CD1c-positive myeloid dendritic cell (primary cell): Measurements from ENCODE around the gene KCNH2.
"Not testable (repeated sequence)": the region's sequence is repeated elsewhere in the genome, so short reads cannot be mapped to it uniquely, and the experiment has no call there.

Experiments used
- DNase-seq: peaks from one replicate; pipeline ENCODE4 v3.0.0-alpha.2; 2016; ENCODE audit errors: extremely low spot score

The KCNH2 gene

DNA sequence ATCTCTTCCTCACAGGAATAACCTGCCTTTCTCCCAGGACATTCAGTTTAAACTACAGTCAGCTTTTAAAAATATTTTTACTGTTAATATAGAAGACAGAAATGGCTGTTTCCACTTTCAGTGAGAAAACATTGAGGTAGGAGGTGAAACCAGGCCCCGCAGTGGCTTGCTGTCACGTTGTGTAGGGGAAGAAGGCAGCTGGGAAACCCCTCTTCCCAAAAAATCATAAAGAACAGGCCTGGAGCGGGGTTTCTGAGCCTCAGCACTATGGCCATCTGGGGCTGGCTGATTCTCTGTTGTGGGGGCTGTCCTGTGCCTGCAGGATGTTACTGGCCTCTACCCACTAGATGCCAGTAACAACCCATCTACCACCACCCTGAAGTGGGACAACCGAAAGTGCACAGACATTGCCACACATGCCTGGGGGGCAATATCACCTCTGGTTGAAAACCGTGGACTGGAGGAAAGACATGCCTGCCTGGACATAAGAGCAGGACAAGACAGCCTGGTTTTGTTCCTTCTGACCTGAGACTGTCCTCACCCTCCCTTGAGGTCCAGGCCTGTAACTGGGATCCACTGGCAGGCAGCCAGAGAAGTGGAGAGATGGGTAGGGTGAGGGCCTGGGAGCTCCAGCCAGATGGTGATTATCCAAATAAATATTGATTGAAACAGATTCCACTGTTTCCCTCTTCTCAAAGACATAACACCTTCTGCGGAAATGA is 43.9 kb downstream of the KCNH2 start:
- no peak for DNase-seq

DNA sequence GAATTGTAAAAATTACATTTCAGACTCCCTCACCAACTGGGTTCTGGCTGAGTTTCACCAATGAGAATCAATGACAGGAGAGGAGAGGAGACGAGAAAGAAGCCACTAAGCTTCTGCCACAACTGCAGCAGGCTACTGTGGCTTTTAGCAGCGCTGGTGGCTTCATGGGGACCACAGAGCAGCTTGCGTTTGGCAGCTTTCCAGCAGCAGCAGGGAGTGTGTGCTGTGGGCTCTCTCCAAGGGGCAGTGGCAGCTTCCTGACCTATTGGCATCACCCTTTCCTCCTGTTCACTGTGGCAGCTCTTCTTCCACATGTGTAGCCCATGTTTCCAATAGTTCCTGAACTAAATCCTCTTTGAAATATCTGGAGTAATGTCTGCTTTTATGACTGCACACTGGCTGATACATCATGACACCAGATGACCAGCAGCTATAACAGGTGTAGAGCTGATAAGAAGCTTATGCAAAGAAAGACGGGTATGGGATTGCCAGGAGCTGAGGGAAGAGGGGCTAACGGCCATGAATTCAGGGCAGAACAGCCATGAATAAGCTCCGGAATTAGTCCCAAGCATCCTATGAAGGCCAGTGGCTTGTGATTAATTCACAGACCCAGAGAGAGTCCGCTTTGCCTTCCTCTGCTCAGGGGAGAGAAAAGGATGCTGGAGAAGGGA is 46.8 kb downstream of the KCNH2 start:
- DNase-seq = peak; percentile 3

GRCh38 chr7:150928541-150928940 is 49.6 kb downstream of the KCNH2 start:
- DNase-seq = no peak

GRCh38 chr7:150927956-150928344 is 50.2 kb downstream of the KCNH2 start:
- no peak for DNase-seq

DNA sequence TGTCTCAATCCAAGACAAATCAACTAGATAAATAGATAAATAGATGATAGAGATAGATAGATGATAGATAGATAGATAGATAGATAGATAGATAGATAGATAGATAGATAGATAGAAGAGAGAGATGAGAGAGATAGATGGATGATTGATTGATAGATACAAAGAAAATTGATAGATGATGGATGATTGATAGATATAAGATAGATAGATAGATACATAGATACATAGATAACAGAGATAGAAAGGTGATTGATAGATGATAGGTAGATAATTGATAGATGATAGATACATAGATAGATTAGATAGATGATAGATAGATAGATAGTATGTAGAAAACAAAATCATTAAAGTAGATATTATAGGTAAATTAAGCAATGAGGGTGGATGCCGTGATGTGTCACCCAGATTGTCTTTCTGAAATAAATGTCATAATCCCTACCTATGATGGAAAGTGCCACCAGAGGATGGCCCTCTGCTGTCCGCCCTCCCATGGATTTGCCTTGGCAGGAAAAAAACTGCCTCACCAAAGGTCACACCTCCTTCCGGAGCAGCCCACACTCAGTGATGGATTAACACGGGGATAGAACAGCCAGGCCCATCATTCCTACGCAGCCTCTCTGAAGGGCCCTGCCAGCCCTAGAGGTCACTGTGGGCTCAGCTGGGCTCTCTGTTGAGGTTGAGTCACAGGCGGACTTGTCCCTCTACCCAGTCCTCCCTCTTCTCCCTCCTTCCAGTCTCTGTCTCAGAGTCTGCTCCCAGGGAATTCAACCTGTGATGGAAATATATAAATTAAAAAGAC is 50.8 kb downstream of the KCNH2 start:
- no peak for DNase-seq

GRCh38 chr7:150926066-150926465 is 52.1 kb downstream of the KCNH2 start:
- no peak for DNase-seq

DNA sequence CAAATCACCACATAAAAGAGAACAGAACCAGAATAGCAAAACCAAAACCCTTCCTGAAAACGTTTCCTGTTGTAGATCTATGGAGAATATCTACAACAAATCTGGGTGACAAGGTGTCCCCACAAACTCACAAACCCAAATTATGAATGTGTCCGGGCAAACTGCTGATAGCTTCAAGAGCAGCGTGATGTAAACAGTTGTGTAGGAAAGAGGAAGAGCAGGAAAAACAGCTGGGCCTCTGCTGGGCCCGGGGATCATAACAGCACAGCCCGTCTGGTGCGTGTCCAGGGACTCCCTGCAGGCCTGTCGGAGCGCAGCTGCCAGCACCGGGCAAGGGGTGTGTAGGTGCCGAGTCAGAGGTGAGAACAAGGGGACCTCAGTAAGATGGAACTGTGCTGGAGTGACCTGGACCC is 53.7 kb downstream of the KCNH2 start:
- DNase-seq = no peak

DNA sequence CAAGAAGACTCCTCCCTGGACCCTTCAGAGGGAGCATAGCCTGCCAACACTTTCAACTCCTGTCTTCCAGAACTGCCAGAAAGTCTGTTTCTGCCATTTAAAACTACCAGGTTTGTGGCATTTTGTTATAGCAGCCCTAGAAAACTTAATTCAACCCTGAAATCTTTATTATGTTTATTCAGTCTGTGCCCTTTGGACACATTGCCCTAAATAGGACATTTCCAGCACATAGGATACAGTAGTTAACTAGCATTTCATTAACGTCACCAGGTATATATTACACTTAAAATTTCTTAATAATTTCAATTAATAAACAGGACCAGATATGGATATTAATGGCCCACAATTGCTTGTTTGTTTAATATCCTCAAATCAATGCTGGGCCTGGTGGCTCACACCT is 54.3 kb downstream of the KCNH2 start:
- no peak for DNase-seq

DNA sequence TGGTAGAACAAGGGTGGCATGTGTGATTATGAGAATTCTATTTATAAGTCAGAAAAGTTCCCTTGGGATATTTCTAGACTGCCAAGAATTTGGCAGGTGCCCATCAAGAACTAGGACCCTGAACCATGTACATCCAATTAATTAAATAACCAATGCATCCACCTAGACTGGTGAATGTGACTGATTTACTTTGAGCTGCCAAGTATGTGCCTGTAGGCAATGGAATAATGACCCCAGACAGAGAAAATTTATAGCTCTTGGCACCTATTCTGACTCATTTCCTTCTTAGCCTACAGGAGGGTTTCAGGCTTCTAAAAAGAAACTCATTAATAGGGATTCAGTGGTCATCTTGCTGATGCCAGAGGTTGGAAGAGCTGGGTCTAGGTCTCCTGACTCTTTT is 54.9 kb downstream of the KCNH2 start:
- no peak for DNase-seq

GRCh38 chr7:150919160-150919559 is 59.0 kb downstream of the KCNH2 start:
- DNase-seq = no peak

DNA sequence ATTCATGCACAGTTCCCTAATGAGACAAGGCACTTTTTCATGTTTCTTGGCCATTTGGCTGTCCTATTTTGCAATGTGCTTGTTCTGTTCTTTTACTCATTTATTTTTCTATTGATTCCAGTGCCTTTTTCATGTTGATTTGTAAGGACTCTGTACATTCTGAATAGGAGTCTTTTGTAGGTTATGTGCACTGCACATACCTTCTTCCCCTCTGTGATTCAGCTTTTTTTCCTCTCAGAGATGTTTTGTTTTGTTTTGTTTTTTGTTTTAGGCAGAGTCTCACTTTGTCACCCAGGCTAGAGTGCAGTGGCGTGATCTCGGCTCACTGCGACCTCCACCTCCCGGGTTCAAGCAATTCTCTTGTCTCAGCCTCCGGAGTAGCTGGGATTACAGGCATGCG is 59.7 kb downstream of the KCNH2 start:
- no peak for DNase-seq

GRCh38 chr7:150917969-150918368 is 60.2 kb downstream of the KCNH2 start:
- DNase-seq = no peak

DNA sequence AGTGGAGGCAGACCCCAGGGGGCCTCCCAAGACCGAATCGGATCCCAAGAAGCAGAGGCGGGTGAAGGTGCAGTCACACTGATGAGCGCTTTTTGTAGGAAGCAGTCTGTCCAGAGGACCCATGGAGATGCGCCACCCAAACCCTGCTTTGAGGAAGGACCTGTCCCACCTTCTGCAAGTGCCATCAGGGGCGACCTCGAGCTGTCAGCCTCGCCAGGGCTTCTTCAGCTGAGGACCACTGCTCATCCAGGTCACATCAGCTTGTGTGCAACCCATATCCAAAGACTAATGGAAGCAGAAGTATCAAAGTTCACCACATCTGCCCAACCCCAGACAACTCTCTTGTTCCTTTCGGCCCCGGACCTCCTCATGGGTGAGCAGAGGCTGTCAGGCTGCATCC is 61.5 kb downstream of the KCNH2 start:
- no peak for DNase-seq

- no peak for DNase-seq
These were observed 63.2 kb downstream of the KCNH2 start for GRCh38 chr7:150914966-150915365.

GRCh38 chr7:150914196-150914595 is 63.9 kb downstream of the KCNH2 start:
- no peak for DNase-seq

GRCh38 chr7:150912427-150912826 is 65.7 kb downstream of the KCNH2 start:
- DNase-seq = no peak

- no peak for DNase-seq
These were observed 66.4 kb downstream of the KCNH2 start for GRCh38 chr7:150911590-150912267.

- no peak for DNase-seq
These were observed 67.1 kb downstream of the KCNH2 start for GRCh38 chr7:150910996-150911422.

GRCh38 chr7:150910305-150910995 is 67.7 kb downstream of the KCNH2 start:
- DNase-seq = not testable (repeated sequence)

DNA sequence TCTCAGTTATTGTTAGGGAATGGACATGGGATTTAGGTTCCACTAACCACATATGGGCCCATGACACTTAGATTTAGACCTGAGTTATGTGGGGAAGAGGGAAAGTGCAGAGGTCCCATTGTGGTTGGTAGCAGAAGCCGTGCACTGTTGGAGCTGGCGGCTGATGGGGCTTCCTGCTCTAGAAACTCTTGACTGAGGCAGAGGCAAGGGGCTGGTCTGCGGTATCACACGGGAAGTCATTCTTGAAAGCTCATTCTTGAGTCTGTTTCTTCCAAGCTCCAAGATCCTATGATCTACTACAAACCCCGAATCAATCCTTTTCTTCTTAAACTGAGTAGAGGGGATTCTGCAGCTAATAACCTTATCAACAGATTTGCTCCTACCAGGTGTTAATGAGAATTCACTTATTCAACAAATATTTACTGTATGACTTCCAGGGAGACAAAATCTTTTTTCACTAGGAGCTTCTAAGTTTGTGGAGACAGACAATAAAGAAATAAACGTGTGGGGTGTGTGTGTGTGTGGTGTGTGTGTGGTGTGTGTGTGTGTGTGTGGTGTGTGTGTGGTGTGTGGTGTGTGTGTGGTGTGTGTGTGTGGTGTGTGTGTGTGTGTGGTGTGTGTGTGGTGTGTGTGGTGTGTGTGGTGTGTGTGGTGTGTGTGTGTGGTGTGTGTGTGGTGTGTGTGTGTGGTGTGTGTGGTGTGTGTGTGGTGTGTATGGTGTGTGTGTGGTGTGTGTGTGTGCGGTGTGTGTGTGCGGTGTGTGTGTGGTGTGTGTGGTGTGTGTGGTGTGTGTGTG is 68.7 kb downstream of the KCNH2 start:
- no peak for DNase-seq

DNA sequence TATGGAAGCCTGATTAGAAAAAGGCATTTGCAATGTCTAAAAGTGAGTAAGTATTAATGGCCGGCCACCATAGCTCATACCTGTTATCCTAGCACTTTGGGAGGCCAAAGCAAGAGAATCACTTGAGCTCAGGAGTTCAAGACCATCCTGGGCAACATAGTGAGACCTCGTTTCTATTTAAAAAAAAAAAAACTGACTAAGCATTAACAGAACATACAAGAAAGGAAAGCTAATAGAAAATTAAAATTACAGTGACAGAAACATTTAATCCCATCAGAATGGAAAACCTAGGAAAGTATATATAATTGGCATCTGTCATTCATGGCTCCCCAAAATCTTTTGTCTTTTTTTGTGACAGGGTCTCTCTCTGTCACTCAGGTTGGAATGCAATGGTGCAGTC is 69.9 kb downstream of the KCNH2 start:
- DNase-seq = no peak
